HepG2 (cell line): ENCODE results near the gene TMEM214. TPM values are rescaled to one million over a fixed set of nuclear protein-coding genes. Genes with fewer than 3 reads are reported as not detected.
A peak's percentile ranks its signal among the peaks of the same experiment; 100 is the strongest.

Experiments
- CBX2 ChIP-seq, 2 experiments: fragments of 200-600 bp in 1 of 2; sonication (generic); formaldehyde crosslinking in 1 of 2; IDR thresholded peaks; 2 replicates each; pipeline versions ENCODE4 v1.7.0 to v1.8.1; 2018 to 2022; ENCODE audit warnings: low read depth in 2 of 2, low read length in 1 of 2, mild to moderate bottlenecking in 1 of 2, missing genetic modification reagents in 1 of 2
- DNMT1 ChIP-seq: sonication (generic); formaldehyde crosslinking; IDR thresholded peaks from 2 replicates; pipeline ENCODE4 v1.5.1; 2020; ENCODE audit warnings: mild to moderate bottlenecking, missing genetic modification reagents
- FOXC1 ChIP-seq: sonication (generic); formaldehyde crosslinking; IDR thresholded peaks from 2 replicates; pipeline ENCODE4 v1.8.0; 2022; ENCODE audit warnings: mild to moderate bottlenecking, missing genetic modification reagents, borderline replicate concordance
- HDAC1 ChIP-seq: sonication (generic); formaldehyde crosslinking; IDR thresholded peaks from 2 replicates; pipeline ENCODE4 v1.5.1; 2020; ENCODE audit warnings: mild to moderate bottlenecking, missing genetic modification reagents
- SOX13 ChIP-seq, 3 experiments: fragments of 450-650 bp in 1 of 3; sonication (generic) in 1 of 3; formaldehyde crosslinking in 1 of 3; IDR thresholded peaks in 2 of 3; conservative IDR thresholded peaks in 1 of 3; 2 replicates each; pipeline versions ENCODE4 v1.5.0 to v1.6.1; 2016 to 2020; ENCODE audit warnings: antibody characterized with exemption in 1 of 3, mild to moderate bottlenecking in 1 of 3, missing compliant biosample characterization in 1 of 3, missing genetic modification reagents in 1 of 3, moderate library complexity in 1 of 3
- SP5 ChIP-seq: IDR thresholded peaks from 2 replicates; pipeline ENCODE4 v1.6.1; 2016; ENCODE audit warnings: low read depth, borderline replicate concordance
- TOE1 ChIP-seq: sonication (generic); formaldehyde crosslinking; IDR thresholded peaks from 2 replicates; pipeline ENCODE4 v1.4.0; 2020; ENCODE audit warnings: mild to moderate bottlenecking, missing genetic modification reagents
- ZBTB38 ChIP-seq: sonication (generic); formaldehyde crosslinking; IDR thresholded peaks from 2 replicates; pipeline ENCODE4 v1.5.1; 2020; ENCODE audit warnings: mild to moderate bottlenecking, missing genetic modification reagents
- ZFAT ChIP-seq: sonication (generic); formaldehyde crosslinking; conservative IDR thresholded peaks from 2 replicates; pipeline ENCODE4 v1.8.1; 2023; ENCODE audit warnings: missing genetic modification reagents, inconsistent platforms
- ZNF235 ChIP-seq: sonication (generic); formaldehyde crosslinking; IDR thresholded peaks from 2 replicates; pipeline ENCODE4 v1.8.1; 2023; ENCODE audit warnings: mild to moderate bottlenecking, missing genetic modification reagents, borderline replicate concordance
- ZNF296 ChIP-seq: sonication (generic); formaldehyde crosslinking; conservative IDR thresholded peaks from 2 replicates; pipeline ENCODE4 v1.5.0; 2020; ENCODE audit warnings: mild to moderate bottlenecking, missing genetic modification reagents
- ZNF83 ChIP-seq: sonication (generic); formaldehyde crosslinking; IDR thresholded peaks from 2 replicates; pipeline ENCODE4 v1.4.0; 2020; ENCODE audit warnings: missing genetic modification reagents, mild to moderate bottlenecking, borderline replicate concordance
- polyA plus RNA-seq, 8 experiments: library from polyadenylated mRNA; depleted of rRNA in 3 of 8; stranded (reverse) in 7 of 8; unstranded in 1 of 8; fragments of >200 nt; fragmentation: Illumina TruSeq in 4 of 8; extraction: Trizol in 4 of 8; gene quantifications; 2 replicates each; pipeline versions ENCODE4 v1.2.1 to v1.2.3, GENCODE V29; 2011 to 2016; ENCODE audit warnings: low read depth in 4 of 8, missing spikeins in 1 of 8, mixed read lengths in 1 of 8; ENCODE audit not compliant: insufficient read depth in 1 of 8
- total RNA-seq, 5 experiments: library from RNA; depleted of rRNA; stranded (reverse); fragments of >200 nt; fragmentation: Illumina TruSeq; extraction: Trizol; gene quantifications; 2 replicates each; pipeline ENCODE4 v1.2.3, GENCODE V29; 2016; ENCODE audit warnings: low read depth in 1 of 5
- TF ChIP-seq, protein P1 (sequence below): sonication (generic); formaldehyde crosslinking; IDR thresholded peaks from 2 replicates; pipeline ENCODE4 v1.4.0; 2020; ENCODE audit warnings: missing genetic modification reagents
- TF ChIP-seq, protein P2 (sequence below): sonication (generic); formaldehyde crosslinking; IDR thresholded peaks from 2 replicates; pipeline ENCODE4 v1.4.0; 2020; ENCODE audit warnings: mild to moderate bottlenecking, missing genetic modification reagents
- TF ChIP-seq, protein P3 (sequence below): sonication (generic); formaldehyde crosslinking; IDR thresholded peaks from 2 replicates; pipeline ENCODE4 v1.5.1; 2020; ENCODE audit warnings: missing genetic modification reagents, mild to moderate bottlenecking, borderline replicate concordance
- TF ChIP-seq, protein P4 (sequence below): IDR thresholded peaks from 2 replicates; pipeline ENCODE4 v1.6.1; 2016; ENCODE audit warnings: control low read depth
- TF ChIP-seq, protein P5 (sequence below): sonication (generic); formaldehyde crosslinking; IDR thresholded peaks from 2 replicates; pipeline ENCODE4 v1.5.1; 2020; ENCODE audit warnings: mild to moderate bottlenecking, missing genetic modification reagents, borderline replicate concordance

TMEM214 gene
- total and polyA plus RNA-seq, 2 of the 13 experiments (the other 11 are each of a cell fraction or from before 2014, with no cell fraction given) = 58.3 to 132 TPM

DNA sequence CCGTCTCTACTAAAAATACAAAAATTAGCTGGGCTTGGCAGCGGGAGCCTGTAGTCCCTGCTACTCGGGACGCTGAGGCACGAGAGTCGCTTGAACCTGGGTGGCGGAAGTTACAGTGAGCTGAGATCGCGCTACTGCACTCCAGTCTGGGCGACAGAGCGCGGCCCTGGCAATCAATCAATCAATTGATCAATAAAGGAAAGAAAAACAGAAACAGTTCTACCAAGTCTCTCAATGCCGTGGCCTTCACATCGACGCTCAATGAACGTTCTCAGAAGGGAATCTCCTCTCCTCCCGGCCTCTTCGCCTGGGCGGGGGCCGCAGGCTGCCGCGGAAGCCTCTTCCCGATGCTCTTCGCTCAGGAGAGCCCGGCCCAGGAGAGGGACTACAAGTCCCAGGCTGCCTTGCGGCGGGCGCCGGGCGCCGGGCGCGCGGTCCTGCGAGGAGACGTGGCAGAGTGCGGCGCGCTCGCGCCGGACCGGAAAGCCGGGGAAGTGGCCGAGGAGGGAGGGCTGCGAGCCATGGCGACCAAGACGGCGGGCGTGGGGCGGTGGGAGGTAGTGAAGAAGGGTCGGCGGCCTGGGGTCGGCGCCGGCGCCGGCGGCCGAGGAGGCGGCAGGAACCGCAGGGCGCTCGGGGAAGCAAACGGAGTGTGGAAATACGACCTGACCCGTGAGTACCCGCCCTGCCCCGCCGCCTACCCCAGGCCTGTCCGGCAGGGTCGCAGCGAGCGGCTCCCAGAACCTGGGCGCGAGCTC, at the start of gene TMEM214 (continued):
- TF ChIP-seq, protein P1, sequence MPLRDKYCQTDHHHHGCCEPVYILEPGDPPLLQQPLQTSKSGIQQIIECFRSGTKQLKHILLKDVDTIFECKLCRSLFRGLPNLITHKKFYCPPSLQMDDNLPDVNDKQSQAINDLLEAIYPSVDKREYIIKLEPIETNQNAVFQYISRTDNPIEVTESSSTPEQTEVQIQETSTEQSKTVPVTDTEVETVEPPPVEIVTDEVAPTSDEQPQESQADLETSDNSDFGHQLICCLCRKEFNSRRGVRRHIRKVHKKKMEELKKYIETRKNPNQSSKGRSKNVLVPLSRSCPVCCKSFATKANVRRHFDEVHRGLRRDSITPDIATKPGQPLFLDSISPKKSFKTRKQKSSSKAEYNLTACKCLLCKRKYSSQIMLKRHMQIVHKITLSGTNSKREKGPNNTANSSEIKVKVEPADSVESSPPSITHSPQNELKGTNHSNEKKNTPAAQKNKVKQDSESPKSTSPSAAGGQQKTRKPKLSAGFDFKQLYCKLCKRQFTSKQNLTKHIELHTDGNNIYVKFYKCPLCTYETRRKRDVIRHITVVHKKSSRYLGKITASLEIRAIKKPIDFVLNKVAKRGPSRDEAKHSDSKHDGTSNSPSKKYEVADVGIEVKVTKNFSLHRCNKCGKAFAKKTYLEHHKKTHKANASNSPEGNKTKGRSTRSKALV (CRISPR knock-in tag) = peak; percentile 76
- peak; percentile 76; the same call in 1 of the 2 replicates for TF ChIP-seq ZFAT (CRISPR knock-in tag)
- peak; percentile 73; the same call in 1 of the 2 replicates for TF ChIP-seq ZBTB38
- 0 out of 2 replicates have a peak, but pooled peaks have one; percentile 58 for TF ChIP-seq ZNF235
- peak; percentile 97 for TF ChIP-seq HDAC1
- peak; percentile 69; the same call in 1 of the 2 replicates for TF ChIP-seq TOE1 (CRISPR knock-in tag)
- TF ChIP-seq ZNF296 (CRISPR knock-in tag) = no peak
- TF ChIP-seq, protein P2, sequence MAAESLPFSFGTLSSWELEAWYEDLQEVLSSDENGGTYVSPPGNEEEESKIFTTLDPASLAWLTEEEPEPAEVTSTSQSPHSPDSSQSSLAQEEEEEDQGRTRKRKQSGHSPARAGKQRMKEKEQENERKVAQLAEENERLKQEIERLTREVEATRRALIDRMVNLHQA (CRISPR knock-in tag) = peak; percentile 69; the same call in 1 of the 2 replicates
- TF ChIP-seq SP5 (CRISPR knock-in tag) = no peak
- TF ChIP-seq, protein P3, sequence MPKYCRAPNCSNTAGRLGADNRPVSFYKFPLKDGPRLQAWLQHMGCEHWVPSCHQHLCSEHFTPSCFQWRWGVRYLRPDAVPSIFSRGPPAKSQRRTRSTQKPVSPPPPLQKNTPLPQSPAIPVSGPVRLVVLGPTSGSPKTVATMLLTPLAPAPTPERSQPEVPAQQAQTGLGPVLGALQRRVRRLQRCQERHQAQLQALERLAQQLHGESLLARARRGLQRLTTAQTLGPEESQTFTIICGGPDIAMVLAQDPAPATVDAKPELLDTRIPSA (CRISPR knock-in tag) = no peak
- no peak for TF ChIP-seq CBX2 (IDR thresholded peaks at IDR 0.05; ENCODE audit: low read depth, low read length)
- no peak for TF ChIP-seq CBX2 (CRISPR knock-in tag; IDR thresholded peaks at IDR 0.05; ENCODE audit: low read depth)
- no peak for TF ChIP-seq SOX13 (IDR thresholded peaks at IDR 0.05)
- no peak for TF ChIP-seq SOX13 (CRISPR knock-in tag; conservative IDR thresholded peaks at IDR 0.05 in 1 of 2, IDR thresholded peaks at IDR 0.05 in 1 of 2)
- TF ChIP-seq, protein P4, sequence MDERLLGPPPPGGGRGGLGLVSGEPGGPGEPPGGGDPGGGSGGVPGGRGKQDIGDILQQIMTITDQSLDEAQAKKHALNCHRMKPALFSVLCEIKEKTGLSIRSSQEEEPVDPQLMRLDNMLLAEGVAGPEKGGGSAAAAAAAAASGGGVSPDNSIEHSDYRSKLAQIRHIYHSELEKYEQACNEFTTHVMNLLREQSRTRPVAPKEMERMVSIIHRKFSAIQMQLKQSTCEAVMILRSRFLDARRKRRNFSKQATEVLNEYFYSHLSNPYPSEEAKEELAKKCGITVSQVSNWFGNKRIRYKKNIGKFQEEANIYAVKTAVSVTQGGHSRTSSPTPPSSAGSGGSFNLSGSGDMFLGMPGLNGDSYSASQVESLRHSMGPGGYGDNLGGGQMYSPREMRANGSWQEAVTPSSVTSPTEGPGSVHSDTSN (CRISPR knock-in tag) = no peak
- TF ChIP-seq FOXC1 (CRISPR knock-in tag) = no peak; the same call in 1 of the 2 replicates
- peak; percentile 93 for TF ChIP-seq DNMT1 (CRISPR knock-in tag)
- TF ChIP-seq, protein P5, sequence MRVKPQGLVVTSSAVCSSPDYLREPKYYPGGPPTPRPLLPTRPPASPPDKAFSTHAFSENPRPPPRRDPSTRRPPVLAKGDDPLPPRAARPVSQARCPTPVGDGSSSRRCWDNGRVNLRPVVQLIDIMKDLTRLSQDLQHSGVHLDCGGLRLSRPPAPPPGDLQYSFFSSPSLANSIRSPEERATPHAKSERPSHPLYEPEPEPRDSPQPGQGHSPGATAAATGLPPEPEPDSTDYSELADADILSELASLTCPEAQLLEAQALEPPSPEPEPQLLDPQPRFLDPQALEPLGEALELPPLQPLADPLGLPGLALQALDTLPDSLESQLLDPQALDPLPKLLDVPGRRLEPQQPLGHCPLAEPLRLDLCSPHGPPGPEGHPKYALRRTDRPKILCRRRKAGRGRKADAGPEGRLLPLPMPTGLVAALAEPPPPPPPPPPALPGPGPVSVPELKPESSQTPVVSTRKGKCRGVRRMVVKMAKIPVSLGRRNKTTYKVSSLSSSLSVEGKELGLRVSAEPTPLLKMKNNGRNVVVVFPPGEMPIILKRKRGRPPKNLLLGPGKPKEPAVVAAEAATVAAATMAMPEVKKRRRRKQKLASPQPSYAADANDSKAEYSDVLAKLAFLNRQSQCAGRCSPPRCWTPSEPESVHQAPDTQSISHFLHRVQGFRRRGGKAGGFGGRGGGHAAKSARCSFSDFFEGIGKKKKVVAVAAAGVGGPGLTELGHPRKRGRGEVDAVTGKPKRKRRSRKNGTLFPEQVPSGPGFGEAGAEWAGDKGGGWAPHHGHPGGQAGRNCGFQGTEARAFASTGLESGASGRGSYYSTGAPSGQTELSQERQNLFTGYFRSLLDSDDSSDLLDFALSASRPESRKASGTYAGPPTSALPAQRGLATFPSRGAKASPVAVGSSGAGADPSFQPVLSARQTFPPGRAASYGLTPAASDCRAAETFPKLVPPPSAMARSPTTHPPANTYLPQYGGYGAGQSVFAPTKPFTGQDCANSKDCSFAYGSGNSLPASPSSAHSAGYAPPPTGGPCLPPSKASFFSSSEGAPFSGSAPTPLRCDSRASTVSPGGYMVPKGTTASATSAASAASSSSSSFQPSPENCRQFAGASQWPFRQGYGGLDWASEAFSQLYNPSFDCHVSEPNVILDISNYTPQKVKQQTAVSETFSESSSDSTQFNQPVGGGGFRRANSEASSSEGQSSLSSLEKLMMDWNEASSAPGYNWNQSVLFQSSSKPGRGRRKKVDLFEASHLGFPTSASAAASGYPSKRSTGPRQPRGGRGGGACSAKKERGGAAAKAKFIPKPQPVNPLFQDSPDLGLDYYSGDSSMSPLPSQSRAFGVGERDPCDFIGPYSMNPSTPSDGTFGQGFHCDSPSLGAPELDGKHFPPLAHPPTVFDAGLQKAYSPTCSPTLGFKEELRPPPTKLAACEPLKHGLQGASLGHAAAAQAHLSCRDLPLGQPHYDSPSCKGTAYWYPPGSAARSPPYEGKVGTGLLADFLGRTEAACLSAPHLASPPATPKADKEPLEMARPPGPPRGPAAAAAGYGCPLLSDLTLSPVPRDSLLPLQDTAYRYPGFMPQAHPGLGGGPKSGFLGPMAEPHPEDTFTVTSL (CRISPR knock-in tag) = no peak
- 0 out of 2 replicates have a peak, but pooled peaks have one; percentile 12 for TF ChIP-seq ZNF83 (CRISPR knock-in tag)
